Measurements from ENCODE around the gene GCLC. TPM values are rescaled to one million over a fixed set of nuclear protein-coding genes. Genes with fewer than 3 reads are reported as not detected.

GCLC gene
- total and polyA plus RNA-seq, 9 of the 15 experiments (the other 6 are each of a cell fraction or from before 2014, with no cell fraction given) = 3.9 to 20.0 (median 9.4) TPM

DNA sequence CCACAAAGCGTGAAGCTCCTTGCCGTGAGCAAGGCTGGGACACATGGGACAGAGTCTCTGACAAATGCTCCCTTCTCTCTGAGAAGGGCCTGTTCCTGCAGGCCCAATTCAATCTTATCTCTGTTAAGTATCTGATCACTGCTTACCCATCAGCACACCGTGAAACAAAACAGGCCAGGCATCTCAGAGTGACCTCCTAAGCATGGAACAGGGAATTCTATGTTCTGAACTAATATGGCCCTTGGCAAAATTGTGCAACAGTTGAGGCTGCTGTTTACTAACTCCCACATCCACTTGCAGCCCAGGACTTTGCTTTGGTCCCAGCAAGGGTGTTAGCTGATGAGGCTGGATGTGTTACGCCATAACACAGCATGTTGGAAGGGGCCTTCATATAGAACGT is 79.2 kb downstream of the GCLC start:
- intact Hi-C loops (cut with micrococcal nuclease) (no loop called here), in situ Hi-C loops (cut with MboI) (no loop called here)
- Histone ChIP-seq H2AFZ (ENCODE audit: low read depth, low read length) (no peak overlapping the region), H3K9me1 (ENCODE audit: control insufficient read depth, insufficient read depth, low read length) (no peaks in the 10 kb centered on the region), H3K4me2 (ENCODE audit: insufficient read depth, low read length) (no peak overlapping the region), H3K79me2 (ENCODE audit: control insufficient read depth, insufficient read depth, low read length) (no peaks in the 10 kb centered on the region), H3K27me3 (ENCODE audit: control insufficient read depth in 2 of 2, insufficient read depth in 2 of 2, low read length in 2 of 2) (no peaks in the 10 kb centered on the region; a peak in 1 of 5 replicates), H3K9ac (ENCODE audit: insufficient read depth in 1 of 2, low read depth in 2 of 2, low read length in 2 of 2) (no peak overlapping the region), H3K4me1 (replicated peaks in 1 of 2; ENCODE audit: control insufficient read depth in 2 of 2, insufficient read depth in 2 of 2, low read length in 2 of 2) (no peaks in the 10 kb centered on the region; a peak in 2 of 5 replicates), H4K20me1 (replicated peaks; ENCODE audit: control insufficient read depth, insufficient read depth, low read length) (no peaks in the 10 kb centered on the region), H3K4me3 (no peak overlapping the region), H3K27ac (ENCODE audit: extremely low read depth, low read depth, low read length) (no peak overlapping the region), H3K9me3 (replicated peaks; ENCODE audit: control insufficient read depth, insufficient read depth, low read depth, low read length) (no peaks in the 10 kb centered on the region), H3K36me3 (ENCODE audit: control insufficient read depth, insufficient read depth, low read length) (no peaks in the 10 kb centered on the region)
- ChIA-PET POLR2A (no interaction called here), CTCF (ENCODE audit: low intra/inter-chr PET ratio) (no interaction called here)
- no peak for FAIRE-seq
- 31% methylated on average over 5 of the region's 5 CpGs for WGBS (ENCODE audit: insufficient coverage, low coverage, missing lambda C conversion rate)
- BruUV-seq (replicated peaks) = no TSS peak
- DNase-seq (ENCODE audit: extremely low read depth in 1 of 4, low spot score in 3 of 4) = no peak
- ATAC-seq = no peak
- no peak for TF ChIP-seq CEBPG (CRISPR knock-in tag; IDR thresholded peaks at IDR 0.05)
- peak; percentile 58 to 81 for TF ChIP-seq CEBPG (tag; conservative IDR thresholded peaks at IDR 0.05 in 1 of 2, IDR thresholded peaks at IDR 0.05 in 1 of 2)
- peak; percentile 82 for TF ChIP-seq CEBPB (tag; IDR thresholded peaks at IDR 0.05)
- no peak for TF ChIP-seq NUFIP1 (IDR thresholded peaks at IDR 0.05; ENCODE audit: partially characterized antibody)

DNA sequence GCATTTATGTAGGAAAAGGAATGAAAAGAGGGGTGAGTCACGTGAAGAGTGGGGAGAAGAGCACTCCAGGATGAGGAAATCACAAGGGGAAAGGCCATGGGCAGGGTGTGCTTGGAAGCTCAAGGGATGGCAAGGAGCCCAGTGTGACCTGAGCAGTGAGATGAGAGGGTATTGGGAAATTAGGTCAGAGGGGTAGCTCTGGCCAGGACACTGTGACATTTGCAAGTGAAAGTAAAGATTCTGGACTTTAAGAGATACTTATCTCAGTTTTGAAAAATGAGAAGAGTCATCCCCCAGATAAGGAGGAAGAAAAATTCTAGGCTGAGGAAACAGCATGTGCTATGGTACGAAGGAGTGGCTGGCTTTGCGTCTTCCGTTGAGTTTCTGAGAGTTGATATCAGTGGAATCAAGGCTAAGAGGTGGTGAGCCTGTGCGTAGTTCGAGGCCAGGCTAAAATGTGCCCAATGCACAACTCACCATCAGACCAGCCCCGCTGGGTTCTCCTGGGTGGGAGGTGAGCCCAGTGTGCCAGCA is 79.9 kb downstream of the GCLC start:
- Histone ChIP-seq H3K79me2 (ENCODE audit: control insufficient read depth, insufficient read depth, low read length) (no peaks in the 10 kb centered on the region), H3K4me3 (no peak overlapping the region), H2AFZ (ENCODE audit: low read depth, low read length) (no peak overlapping the region), H3K27ac (ENCODE audit: extremely low read depth, low read depth, low read length) (no peak overlapping the region), H3K36me3 (ENCODE audit: control insufficient read depth, insufficient read depth, low read length) (no peaks in the 10 kb centered on the region), H3K4me2 (ENCODE audit: insufficient read depth, low read length) (no peak overlapping the region), H4K20me1 (replicated peaks; ENCODE audit: control insufficient read depth, insufficient read depth, low read length) (no peaks in the 10 kb centered on the region), H3K9me3 (replicated peaks; ENCODE audit: control insufficient read depth, insufficient read depth, low read depth, low read length) (no peaks in the 10 kb centered on the region), H3K9me1 (ENCODE audit: control insufficient read depth, insufficient read depth, low read length) (no peaks in the 10 kb centered on the region), H3K9ac (ENCODE audit: insufficient read depth in 1 of 2, low read depth in 2 of 2, low read length in 2 of 2) (no peak overlapping the region), H3K4me1 (replicated peaks in 1 of 2; ENCODE audit: control insufficient read depth in 2 of 2, insufficient read depth in 2 of 2, low read length in 2 of 2) (no peaks in the 10 kb centered on the region; a peak in 2 of 5 replicates), H3K27me3 (ENCODE audit: control insufficient read depth in 2 of 2, insufficient read depth in 2 of 2, low read length in 2 of 2) (no peaks in the 10 kb centered on the region; a peak in 1 of 5 replicates)
- 2% methylated on average over 7 of the region's 7 CpGs for WGBS (ENCODE audit: insufficient coverage, low coverage, missing lambda C conversion rate)
- ChIA-PET POLR2A (interaction anchor here (1.1 kb wide), 1 partner anchor 12 kb away, joined by 3 read pairs; no protein-coding TSS in a partner anchor), CTCF (ENCODE audit: low intra/inter-chr PET ratio) (no interaction called here)
- intact Hi-C loops (cut with micrococcal nuclease) = no loop called here
- in situ Hi-C loops (cut with MboI) = no loop called here
- DNase-seq (ENCODE audit: extremely low read depth in 1 of 4, low spot score in 3 of 4) = no peak
- no peak for ATAC-seq
- no TSS peak for BruUV-seq (replicated peaks)
- no peak for FAIRE-seq
- TF ChIP-seq, protein P1, sequence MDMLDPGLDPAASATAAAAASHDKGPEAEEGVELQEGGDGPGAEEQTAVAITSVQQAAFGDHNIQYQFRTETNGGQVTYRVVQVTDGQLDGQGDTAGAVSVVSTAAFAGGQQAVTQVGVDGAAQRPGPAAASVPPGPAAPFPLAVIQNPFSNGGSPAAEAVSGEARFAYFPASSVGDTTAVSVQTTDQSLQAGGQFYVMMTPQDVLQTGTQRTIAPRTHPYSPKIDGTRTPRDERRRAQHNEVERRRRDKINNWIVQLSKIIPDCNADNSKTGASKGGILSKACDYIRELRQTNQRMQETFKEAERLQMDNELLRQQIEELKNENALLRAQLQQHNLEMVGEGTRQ (CRISPR knock-in tag; IDR thresholded peaks at IDR 0.05) = peak; percentile 45
- no peak for TF ChIP-seq MYBL2 (IDR thresholded peaks at IDR 0.05; ENCODE audit: low read depth)
- TF ChIP-seq MYBL2 (CRISPR knock-in tag; IDR thresholded peaks at IDR 0.05; ENCODE audit: borderline replicate concordance) = no peak
- TF ChIP-seq GTF2A2 (tag; IDR thresholded peaks at IDR 0.05) = no peak
- no peak for TF ChIP-seq CEBPG (CRISPR knock-in tag; IDR thresholded peaks at IDR 0.05)
- TF ChIP-seq CEBPG (tag; conservative IDR thresholded peaks at IDR 0.05 in 1 of 2, IDR thresholded peaks at IDR 0.05 in 1 of 2) = peak in 1 of 2 experiments; percentile 55; a peak in 2 of 4 replicates
- peak; percentile 69 for TF ChIP-seq MEIS2 (IDR thresholded peaks at IDR 0.05; ENCODE audit: partially characterized antibody)
- peak; percentile 84 for TF ChIP-seq L3MBTL2 (IDR thresholded peaks at IDR 0.05)

Data from K562 (cell line).